ENCODE measurements around the gene KRTAP2-4.
"Not testable (repeated sequence)": the region's sequence is repeated elsewhere in the genome, so short reads cannot be mapped to it uniquely, and the experiment has no call there.

KRTAP2-4 gene

GRCh38 chr17:41065829-41066624, at the start of gene KRTAP2-4:
Gene KRTAP2-4, minus strand, starts transcription at chr17:41065879. Its CDS starts 34 bp downstream, at chr17:41065845.
- no peak for DNase-seq

GRCh38 chr17:41111151-41111885, 45.6 kb upstream of the KRTAP2-4 start:
- DNase-seq = no peak

- DNase-seq = not testable (repeated sequence)
These were observed 43.2 kb upstream of the KRTAP2-4 start for GRCh38 chr17:41108728-41109386.

GRCh38 chr17:41107941-41108450, 42.3 kb upstream of the KRTAP2-4 start:
- no peak for DNase-seq

GRCh38 chr17:41105347-41105746, 39.7 kb upstream of the KRTAP2-4 start, which contains the start of gene KRTAP4-9:
Gene KRTAP4-9, plus strand, starts transcription at chr17:41105389. Its CDS starts 0 bp downstream, at chr17:41105389.
- DNase-seq = not testable (repeated sequence)

- not testable (repeated sequence) for DNase-seq
These were observed 38.8 kb upstream of the KRTAP2-4 start for GRCh38 chr17:41104386-41105038.

- DNase-seq = no peak
These were observed 38.2 kb upstream of the KRTAP2-4 start for GRCh38 chr17:41103896-41104295.

- no peak for DNase-seq
These were observed 36.0 kb upstream of the KRTAP2-4 start, which contains the start of gene KRTAP4-16 for GRCh38 chr17:41101586-41102259. Gene KRTAP4-16, minus strand, starts transcription at chr17:41102209. Its CDS starts 0 bp downstream, at chr17:41102209.

- DNase-seq = not testable (repeated sequence)
These were observed 34.2 kb upstream of the KRTAP2-4 start for GRCh38 chr17:41099682-41100480.

- DNase-seq = no peak
These were observed 32.8 kb upstream of the KRTAP2-4 start for GRCh38 chr17:41098481-41098880.

GRCh38 chr17:41098042-41098441, 32.4 kb upstream of the KRTAP2-4 start, which contains the start of gene KRTAP4-8:
Gene KRTAP4-8, minus strand, starts transcription at chr17:41098142. Its CDS starts 58 bp downstream, at chr17:41098084.
- DNase-seq = no peak

GRCh38 chr17:41096055-41096454, 30.4 kb upstream of the KRTAP2-4 start:
- DNase-seq = no peak

GRCh38 chr17:41088760-41089352, 23.2 kb upstream of the KRTAP2-4 start:
- not testable (repeated sequence) for DNase-seq

GRCh38 chr17:41084100-41084856, 18.6 kb upstream of the KRTAP2-4 start, which contains the start of gene KRTAP4-7:
Gene KRTAP4-7, plus strand, starts transcription at chr17:41084150. Its CDS starts 57 bp downstream, at chr17:41084207.
- not testable (repeated sequence) for DNase-seq

- DNase-seq = not testable (repeated sequence)
These were observed 17.7 kb upstream of the KRTAP2-4 start for GRCh38 chr17:41083427-41083826.

GRCh38 chr17:41082626-41083025, 16.9 kb upstream of the KRTAP2-4 start:
- no peak for DNase-seq

GRCh38 chr17:41076788-41077187, 11.1 kb upstream of the KRTAP2-4 start:
- no peak for DNase-seq

- no peak for DNase-seq
These were observed 8.0 kb upstream of the KRTAP2-4 start for GRCh38 chr17:41073676-41074075.

GRCh38 chr17:41071606-41072360, 6.1 kb upstream of the KRTAP2-4 start:
- DNase-seq = no peak

All from activated CD8-positive, alpha-beta memory T cell treated with anti-CD3 and anti-CD28 coated beads, Interleukin-2, amount 50 U/mL, for 4 hours (primary cell).